ENCODE measurements around the gene ANP32A.
"Not testable (repeated sequence)": the region's sequence is repeated elsewhere in the genome, so short reads cannot be mapped to it uniquely, and the experiment has no call there.

Gene ANP32A

DNA sequence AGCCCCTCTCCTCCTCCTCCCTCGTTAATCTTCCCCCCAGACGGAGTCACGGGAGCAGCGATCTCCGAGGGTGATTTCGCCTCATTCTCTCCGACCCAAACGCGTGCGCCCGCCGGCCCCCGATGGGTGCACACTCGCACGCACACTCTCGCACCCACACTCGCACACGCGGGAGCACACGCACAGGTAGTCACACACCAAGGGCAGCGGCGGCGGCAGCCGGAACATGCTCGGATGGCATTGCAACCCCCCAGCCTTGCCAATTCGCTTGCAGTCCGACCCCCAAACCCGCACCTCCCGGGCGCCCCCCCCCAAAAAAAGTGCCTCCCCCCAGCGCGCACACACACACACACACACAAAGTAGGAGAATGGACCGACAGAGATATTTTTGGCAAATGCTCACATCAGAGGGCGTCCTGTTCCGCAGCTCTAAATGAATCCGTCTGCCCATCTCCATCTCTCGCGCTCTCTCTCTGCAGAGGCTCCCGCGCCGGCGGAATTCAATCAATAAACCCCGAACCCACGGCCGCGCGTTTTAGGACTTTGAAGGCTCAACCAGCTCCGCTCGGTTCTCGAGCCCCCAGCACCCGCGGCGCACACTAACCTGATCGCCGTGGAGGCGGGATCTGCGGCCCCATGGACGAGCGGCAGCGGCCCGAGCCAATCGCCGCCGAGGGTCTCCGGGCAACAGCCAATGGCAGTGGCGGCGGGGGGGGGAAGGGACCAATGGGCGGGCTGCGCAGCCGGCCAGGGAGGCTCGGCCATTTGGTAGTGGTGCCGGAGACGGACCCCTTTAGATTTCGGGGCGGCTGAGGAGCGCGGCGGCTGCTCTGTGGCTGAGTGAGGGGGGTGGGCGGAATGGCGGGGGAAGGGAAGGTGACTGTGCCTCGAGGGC lies at the start of gene ANP32A:
Gene ANP32A, minus strand, starts transcription at position 601 of the 895 bp plus-strand sequence. Its CDS starts 144 bp downstream, at position 457.
- TF ChIP-seq, protein P1, sequence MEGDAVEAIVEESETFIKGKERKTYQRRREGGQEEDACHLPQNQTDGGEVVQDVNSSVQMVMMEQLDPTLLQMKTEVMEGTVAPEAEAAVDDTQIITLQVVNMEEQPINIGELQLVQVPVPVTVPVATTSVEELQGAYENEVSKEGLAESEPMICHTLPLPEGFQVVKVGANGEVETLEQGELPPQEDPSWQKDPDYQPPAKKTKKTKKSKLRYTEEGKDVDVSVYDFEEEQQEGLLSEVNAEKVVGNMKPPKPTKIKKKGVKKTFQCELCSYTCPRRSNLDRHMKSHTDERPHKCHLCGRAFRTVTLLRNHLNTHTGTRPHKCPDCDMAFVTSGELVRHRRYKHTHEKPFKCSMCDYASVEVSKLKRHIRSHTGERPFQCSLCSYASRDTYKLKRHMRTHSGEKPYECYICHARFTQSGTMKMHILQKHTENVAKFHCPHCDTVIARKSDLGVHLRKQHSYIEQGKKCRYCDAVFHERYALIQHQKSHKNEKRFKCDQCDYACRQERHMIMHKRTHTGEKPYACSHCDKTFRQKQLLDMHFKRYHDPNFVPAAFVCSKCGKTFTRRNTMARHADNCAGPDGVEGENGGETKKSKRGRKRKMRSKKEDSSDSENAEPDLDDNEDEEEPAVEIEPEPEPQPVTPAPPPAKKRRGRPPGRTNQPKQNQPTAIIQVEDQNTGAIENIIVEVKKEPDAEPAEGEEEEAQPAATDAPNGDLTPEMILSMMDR (conservative IDR thresholded peaks at IDR 0.05; ENCODE audit: low read depth, low read length) = no peak
- peak; percentile 69 for DNase-seq (ENCODE audit: low read depth)
- peak within 1 kb of the TSS; percentile 91 for H3K4me3 ChIP-seq (ENCODE audit: low read length)

DNA sequence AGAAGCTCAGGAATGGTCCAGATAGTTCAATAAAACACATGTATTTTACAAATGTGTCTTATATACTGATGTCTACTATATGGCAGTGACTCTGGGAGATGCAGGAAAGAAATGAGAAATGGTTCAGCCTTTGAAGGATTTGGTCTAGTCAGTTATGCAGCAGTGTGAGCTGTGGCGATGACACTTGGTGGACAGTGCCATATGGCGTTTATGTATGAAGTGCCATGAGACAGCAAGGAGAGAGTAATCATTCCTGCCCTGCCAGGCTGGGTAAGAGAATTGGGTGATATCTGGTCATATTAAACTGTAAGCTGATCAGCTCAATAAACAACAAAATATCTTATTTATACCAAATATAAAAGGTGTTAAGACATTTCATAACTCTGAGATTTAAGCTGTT lies 47.6 kb upstream of the ANP32A start:
- DNase-seq (ENCODE audit: low read depth) = no peak
- H3K4me3 ChIP-seq (ENCODE audit: low read length) = no peak overlapping the region
- TF ChIP-seq, protein P1 (conservative IDR thresholded peaks at IDR 0.05; ENCODE audit: low read depth, low read length) = no peak

DNA sequence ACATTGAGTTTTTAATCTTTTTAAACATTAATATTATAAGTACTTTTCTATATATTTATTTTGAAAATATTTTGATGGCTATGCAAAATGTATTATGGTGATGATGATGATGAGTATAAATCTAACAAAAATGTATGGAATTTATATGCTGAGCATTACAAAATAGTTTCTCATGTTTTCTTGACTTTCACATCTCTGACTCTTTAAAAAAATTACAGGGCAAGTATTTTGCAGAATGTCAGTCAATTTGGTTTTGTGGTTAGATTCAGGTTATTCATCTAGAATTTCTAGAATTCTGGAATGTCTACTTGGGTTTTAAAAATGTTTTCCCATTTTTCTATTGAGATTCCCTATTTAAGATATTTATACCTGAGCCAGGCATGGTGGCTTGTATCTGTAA lies 41.7 kb upstream of the ANP32A start:
- H3K4me3 ChIP-seq (ENCODE audit: low read length) = no peak overlapping the region
- TF ChIP-seq, protein P1 (conservative IDR thresholded peaks at IDR 0.05; ENCODE audit: low read depth, low read length) = no peak
- no peak for DNase-seq (ENCODE audit: low read depth)

DNA sequence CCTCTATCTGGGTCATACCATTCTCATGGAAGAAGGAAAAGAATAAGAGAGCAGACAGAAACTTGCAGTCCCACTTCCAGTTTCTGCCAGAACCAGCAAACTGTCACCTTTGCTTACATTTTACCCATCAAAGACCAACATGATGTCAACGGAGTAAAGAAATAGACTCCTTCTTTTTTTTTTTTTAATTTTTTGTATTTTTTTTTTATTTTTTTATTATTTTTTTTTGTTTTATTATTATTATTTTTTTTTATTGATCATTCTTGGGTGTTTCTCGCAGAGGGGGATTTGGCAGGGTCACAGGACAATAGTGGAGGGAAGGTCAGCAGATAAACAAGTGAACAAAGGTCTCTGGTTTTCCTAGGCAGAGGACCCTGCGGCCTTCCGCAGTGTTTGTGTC lies 38.0 kb upstream of the ANP32A start:
- not testable (repeated sequence) for DNase-seq (ENCODE audit: low read depth); H3K4me3 ChIP-seq (ENCODE audit: low read length)

DNA sequence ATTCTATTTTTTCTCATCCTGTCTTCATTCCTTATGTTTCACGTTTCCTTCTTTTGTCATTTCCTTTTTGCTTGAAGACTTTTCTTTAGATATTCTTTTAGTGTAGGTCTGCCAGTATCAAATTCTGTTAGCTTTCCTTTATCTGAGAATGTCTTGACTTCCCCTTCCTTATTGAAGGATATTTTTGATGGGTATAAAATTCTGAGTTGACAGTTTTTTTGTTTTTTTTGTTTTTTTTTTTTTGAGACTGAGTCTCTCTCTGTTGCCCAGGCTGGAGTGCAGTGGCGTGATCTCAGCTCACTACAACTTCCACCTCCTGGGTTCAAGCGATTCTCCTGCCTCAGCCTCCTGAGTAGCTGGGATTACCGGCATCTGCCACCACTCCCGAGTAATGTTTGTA lies 36.7 kb upstream of the ANP32A start:
- H3K4me3 ChIP-seq (ENCODE audit: low read length); DNase-seq (ENCODE audit: low read depth): not testable (repeated sequence)

DNA sequence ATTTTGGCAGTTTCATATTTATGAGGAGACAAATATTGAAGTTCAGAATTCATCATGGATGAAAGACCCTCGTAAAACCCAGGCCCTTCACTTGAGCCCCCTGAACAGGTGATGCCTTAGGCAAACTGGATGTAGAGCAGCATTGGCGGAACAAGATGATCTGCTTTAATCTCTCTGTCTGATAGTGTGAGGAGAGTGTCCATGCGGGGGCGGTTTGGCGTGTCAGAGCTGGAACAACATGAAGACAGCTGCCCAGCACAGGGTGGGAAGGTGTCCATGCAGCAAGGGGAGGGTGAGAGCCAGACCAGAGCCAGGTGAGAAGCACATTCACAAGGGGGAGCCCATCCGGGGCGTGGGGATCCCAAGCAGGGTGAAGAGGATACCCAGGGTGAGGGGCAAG lies 31.8 kb upstream of the ANP32A start:
- no peak overlapping the region for H3K4me3 ChIP-seq (ENCODE audit: low read length)
- TF ChIP-seq, protein P1 (conservative IDR thresholded peaks at IDR 0.05; ENCODE audit: low read depth, low read length) = no peak
- no peak for DNase-seq (ENCODE audit: low read depth)

DNA sequence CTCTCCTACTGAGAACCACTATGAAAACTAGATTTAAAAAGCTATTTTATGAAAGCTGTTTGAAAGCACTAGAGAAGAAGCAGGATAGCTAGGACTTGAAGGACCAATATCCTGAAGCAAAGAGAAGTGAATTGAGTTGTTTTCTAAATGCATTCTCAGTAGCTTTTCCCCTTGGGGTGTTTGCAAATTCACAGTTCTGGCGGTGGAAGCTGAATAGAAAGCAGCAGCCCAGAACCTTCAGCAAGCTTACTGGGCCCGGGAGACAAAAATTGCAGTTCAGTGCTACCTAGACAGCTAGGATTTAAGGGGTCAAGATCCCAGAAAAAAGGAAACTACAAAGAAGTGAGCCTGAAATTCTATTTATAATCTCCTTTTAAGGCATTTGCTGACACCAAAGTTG lies 31.3 kb upstream of the ANP32A start:
- TF ChIP-seq, protein P1 (conservative IDR thresholded peaks at IDR 0.05; ENCODE audit: low read depth, low read length) = no peak
- DNase-seq (ENCODE audit: low read depth) = no peak
- H3K4me3 ChIP-seq (ENCODE audit: low read length) = no peak overlapping the region

DNA sequence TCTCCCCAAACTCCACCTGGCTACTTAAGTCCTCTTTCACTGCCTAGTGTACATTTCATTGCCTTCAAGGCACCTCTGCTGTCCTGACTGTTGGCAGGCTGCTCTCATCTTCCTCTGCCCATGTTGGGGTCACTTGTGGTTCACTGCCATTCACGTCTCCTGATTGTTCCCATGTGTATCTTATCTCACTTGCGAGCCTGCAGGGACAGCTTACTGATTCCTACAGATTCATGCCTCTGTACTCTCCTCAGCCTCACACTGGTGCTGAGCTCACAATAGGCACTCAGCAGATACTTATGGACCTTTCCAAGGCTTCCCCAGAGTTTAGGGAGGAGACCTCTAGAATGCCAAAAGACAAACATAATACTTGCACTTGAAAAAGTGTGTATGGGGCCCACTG lies 28.8 kb upstream of the ANP32A start:
- TF ChIP-seq, protein P1 (conservative IDR thresholded peaks at IDR 0.05; ENCODE audit: low read depth, low read length) = no peak
- H3K4me3 ChIP-seq (ENCODE audit: low read length) = no peak overlapping the region
- no peak for DNase-seq (ENCODE audit: low read depth)

Measured in retinal pigment epithelial cell (primary cell).